ENCODE data around the gene ANO7.

The ANO7 gene

DNA sequence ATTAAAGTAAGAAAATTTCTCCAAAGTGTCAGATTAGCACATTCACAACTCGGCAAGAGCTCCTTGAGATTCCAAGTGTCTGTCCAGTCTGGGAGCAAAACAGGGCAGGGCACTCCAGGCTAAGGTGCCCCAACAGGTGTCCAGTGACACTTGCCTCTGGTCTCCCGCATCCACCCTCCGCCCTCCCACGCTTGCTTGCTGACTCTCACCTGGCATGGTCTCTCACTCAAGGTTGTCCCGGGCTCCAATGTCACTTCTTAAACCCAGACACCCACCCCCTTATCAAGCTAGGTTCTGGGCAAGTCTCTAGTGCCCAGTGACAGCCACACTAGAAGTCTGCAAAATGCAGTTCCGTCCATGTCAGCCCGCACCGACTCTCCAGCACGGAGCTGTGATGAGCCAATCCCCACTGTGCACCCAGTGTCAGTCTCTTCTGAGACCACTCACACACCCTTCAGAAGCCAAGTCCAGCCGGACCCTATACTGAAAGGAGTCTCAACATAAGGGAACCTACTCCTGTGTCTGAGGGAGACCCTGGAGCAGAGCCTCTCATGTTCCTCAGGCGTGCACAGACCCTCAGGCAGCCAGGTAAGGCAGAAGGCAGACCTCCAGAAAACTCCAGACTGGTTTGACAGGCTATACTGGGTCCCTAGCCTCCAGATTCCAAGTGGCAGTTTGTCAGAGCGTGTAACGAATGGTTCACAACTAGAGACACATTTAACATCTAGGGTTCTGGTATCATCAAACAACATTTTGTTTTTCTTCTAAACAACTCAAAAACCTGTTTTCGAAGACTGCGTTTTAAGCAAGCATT is 81.4 kb downstream of the ANO7 start:
- in situ Hi-C loops (cut with HindIII; ENCODE audit: low sequenced_read_pairs): no loop called here

DNA sequence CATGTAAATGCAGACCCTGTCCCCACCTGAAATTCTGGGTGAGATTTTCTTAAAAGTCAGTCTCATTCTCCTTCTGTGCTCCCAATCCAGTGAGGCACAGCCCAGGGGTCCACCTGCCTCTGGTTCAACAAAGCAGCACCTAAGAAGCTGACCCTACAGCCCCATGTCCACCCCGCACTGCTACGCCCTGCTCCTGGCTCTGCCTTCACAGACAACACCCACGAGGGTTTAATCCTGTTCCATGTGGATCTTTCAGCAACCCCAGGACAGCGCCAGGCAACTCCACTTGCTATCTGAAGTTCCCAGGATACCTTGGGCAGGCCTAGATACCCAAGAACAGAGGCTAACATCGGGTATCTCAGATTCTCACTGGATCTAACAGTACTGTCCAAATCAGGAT is 82.1 kb downstream of the ANO7 start:
- in situ Hi-C loops (cut with HindIII; ENCODE audit: low sequenced_read_pairs): no loop called here

DNA sequence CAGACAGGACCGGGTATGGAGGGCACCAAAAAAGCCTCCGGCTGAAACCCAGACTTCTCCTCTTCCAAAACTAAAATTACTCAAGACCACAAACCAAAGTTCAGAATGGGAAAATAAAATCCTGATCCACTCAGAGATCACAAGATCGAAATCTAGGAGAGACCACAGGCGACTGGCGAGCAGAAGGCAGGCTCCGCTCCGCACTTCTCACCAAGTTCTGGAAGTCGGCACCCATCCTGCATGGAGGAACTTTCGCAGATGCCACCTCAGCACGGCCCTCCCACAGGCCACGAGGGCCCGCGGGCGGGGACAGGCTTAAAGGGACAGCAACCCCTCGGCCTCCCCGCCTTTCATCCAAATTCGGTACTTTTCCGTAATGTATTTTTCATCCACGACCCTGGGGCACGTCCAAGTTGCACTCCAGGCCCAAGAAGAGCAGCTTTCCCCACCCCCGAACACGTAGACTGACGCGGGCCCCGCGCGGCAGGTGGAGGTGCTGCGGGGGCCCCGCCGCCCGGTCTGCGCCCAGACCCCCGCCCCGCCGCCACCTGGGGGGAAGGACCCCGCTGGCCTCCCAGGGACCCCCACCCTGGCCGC is 83.3 kb downstream of the ANO7 start:
- in situ Hi-C loops (cut with HindIII; ENCODE audit: low sequenced_read_pairs): no loop called here

DNA sequence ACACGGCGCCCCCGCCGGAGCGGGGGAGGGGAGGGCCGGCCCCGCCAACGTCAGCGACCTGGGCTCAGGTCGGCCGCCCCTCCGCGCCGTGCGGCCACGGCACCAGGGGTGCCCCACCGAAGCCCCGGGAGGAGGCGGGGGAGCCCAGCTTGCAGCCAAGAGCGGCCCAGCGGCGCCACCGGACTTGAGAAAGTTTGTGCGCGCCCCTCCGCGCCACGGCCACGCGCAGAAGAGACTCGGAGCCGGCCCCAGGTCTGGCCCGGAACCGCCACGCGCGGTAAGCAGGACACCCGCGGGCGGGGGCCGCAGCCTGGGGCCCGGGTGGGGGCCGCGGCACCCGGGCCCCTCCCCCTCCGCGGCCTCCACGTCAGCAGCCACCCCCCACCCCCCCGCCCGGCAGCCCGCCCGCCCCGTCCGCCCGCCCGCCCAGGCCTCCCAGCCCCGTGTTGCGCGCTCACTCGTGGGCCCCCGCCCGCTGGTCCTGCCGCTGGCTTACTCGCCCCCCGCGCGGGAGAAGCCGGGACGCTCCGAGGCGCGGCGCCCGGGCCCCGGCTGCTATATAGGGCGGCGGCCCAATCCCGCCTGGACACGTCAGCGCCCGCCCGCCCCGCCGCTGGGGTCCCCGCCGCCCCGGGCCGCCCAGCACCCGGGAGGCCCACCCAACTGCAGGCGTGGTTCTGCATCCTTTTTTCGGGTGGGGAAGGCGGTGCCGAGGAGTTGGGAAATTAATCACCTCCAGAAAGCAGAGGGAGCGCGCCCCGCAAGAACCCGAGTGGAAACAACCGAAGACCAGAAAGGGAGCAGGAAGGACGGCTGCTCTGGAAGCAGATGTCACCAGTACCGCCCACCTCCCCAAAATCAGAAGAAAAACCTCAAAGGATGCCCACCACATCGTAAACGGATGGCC is 84.1 kb downstream of the ANO7 start:
- in situ Hi-C loops (cut with HindIII; ENCODE audit: low sequenced_read_pairs): no loop called here

DNA sequence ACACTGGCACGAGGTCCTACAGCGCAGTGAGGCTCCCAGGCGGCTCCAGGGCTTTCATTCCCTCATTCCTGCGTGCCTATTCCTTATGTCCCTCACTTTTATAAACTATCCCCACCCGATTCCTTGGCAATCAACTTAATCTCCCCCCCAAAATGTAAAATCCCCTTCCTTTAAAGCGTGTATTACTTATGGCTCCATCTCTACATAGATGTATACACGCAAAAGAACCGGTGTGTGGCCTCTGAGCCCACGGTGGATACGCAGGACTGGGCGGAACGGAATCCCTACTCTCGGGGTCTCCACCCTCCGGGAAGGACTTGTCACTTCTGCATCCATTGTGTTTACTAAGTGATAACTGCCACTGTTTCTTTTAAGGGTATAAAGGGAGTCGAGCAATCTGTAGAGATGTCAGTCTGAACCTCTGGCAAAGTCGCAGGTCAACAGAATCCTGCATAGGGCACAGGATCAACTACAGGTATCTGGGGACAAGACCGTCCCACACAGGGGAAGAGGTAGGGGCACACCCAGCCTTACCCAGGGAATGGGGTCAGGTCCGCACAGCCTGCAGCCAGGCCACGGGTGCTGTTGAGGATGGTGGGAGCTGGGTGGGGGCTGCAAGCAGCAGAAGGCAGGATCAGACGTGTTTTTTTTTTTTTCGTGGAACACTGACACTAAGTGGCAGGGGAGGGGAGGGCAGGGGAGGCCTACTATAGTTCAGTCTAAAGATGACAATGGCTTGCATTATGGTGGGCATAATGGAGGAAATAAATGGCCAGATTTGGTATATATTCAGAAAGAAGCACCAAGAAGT is 84.9 kb downstream of the ANO7 start:
- in situ Hi-C loops (cut with HindIII; ENCODE audit: low sequenced_read_pairs): no loop called here

DNA sequence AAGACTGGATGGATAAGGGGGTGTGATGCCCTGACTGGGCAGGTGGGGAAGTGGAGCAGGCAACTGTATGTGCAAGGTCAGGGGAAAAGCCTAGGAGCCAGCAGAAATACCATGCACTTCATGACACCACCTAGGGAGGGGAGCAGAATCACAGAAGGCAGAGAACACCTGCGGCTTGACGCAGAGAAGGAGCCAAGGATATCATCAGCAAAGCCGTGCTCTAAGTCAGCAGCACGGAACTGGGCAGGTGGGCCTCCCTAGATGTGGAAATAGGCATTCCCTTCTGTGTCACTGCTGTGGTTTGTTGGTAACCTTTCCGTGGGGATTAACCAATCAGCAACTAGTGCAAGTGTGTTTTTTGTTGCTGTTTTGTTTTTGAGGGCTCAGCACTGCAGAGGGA is 85.7 kb downstream of the ANO7 start:
- in situ Hi-C loops (cut with HindIII; ENCODE audit: low sequenced_read_pairs): no loop called here

Data from endothelial cell of hepatic sinusoid (primary cell).